Chondrocyte (in vitro differentiated cells): ENCODE measurements around the gene AMH. TPM values are rescaled to one million over a fixed set of nuclear protein-coding genes. Genes with fewer than 3 reads are reported as not detected.
"Not testable (repeated sequence)": the region's sequence is repeated elsewhere in the genome, so short reads cannot be mapped to it uniquely, and the experiment has no call there.

Experiments
- DNase-seq: peaks from one replicate; pipeline ENCODE4 v3.0.0; 2021; ENCODE audit warnings: mixed read lengths, low spot score
- H3K27ac Mint-ChIP-seq: one replicate; pipeline ENCODE4 v1.8.0; 2021; ENCODE audit warnings: mild to moderate bottlenecking, moderate library complexity, mixed read lengths; ENCODE audit not compliant: unreplicated experiment
- H3K27me3 Mint-ChIP-seq: 2 replicates; pipeline ENCODE4 v1.8.0; 2021; ENCODE audit warnings: low read depth, mixed read lengths
- H3K36me3 Mint-ChIP-seq: 2 replicates; pipeline ENCODE4 v1.8.0; 2021; ENCODE audit warnings: low read depth, mixed read lengths
- H3K4me1 Mint-ChIP-seq: 2 replicates; pipeline ENCODE4 v1.8.0; 2021; ENCODE audit warnings: low read depth, mild to moderate bottlenecking, mixed read lengths
- H3K4me3 Mint-ChIP-seq: one replicate; pipeline ENCODE4 v1.8.0; 2021; ENCODE audit warnings: mild to moderate bottlenecking, moderate library complexity, mixed read lengths; ENCODE audit not compliant: unreplicated experiment
- H3K9me3 Mint-ChIP-seq: 2 replicates; pipeline ENCODE4 v1.8.0; 2021; ENCODE audit warnings: low read depth, mixed read lengths
- long read RNA-seq: library from polyadenylated mRNA; stranded (forward); transcript quantifications from one replicate; pipeline ENCODE4 v2.0.0, GENCODE V29; 2021
- total RNA-seq: library from RNA; stranded (reverse); gene quantifications from 3 replicates; pipeline ENCODE4 v1.2.1, GENCODE V29; 2021
- TF ChIP-seq, protein P1 (sequence below): fragments of 200-600 bp; sonication (generic); IDR thresholded peaks from 2 replicates; pipeline ENCODE4 v1.5.0; 2021; ENCODE audit warnings: antibody characterized with exemption, mild to moderate bottlenecking, moderate library complexity

Gene AMH
- total RNA-seq, result 10.2 to 18.8 TPM (median 10.8 TPM) in 3 replicates
- long read RNA-seq, transcript AMH-202 (3 exons, 1,686 nt), result major isoform, 12 of 12 reads
- long read RNA-seq, partial matches to known transcripts, result 0 of 12 reads
- long read RNA-seq, other reads (novel, unspliced or antisense), result 0 of 12 reads

- H3K4me3 Mint-ChIP-seq, result no peak within 1 kb of the TSS
- H3K9me3 Mint-ChIP-seq, result no peaks in the 10 kb centered on the region
- peaks cover 5% of the 10 kb centered on the region for H3K36me3 Mint-ChIP-seq
- TF ChIP-seq, protein P1, sequence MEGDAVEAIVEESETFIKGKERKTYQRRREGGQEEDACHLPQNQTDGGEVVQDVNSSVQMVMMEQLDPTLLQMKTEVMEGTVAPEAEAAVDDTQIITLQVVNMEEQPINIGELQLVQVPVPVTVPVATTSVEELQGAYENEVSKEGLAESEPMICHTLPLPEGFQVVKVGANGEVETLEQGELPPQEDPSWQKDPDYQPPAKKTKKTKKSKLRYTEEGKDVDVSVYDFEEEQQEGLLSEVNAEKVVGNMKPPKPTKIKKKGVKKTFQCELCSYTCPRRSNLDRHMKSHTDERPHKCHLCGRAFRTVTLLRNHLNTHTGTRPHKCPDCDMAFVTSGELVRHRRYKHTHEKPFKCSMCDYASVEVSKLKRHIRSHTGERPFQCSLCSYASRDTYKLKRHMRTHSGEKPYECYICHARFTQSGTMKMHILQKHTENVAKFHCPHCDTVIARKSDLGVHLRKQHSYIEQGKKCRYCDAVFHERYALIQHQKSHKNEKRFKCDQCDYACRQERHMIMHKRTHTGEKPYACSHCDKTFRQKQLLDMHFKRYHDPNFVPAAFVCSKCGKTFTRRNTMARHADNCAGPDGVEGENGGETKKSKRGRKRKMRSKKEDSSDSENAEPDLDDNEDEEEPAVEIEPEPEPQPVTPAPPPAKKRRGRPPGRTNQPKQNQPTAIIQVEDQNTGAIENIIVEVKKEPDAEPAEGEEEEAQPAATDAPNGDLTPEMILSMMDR, result no peak
- no peaks in the 10 kb centered on the region for H3K27me3 Mint-ChIP-seq
- peaks cover 3% of the 10 kb centered on the region for H3K4me1 Mint-ChIP-seq
- no peak within 1 kb of the TSS for H3K27ac Mint-ChIP-seq
- DNase-seq, result no peak
Observed at GRCh38 chr19:2249010-2249866, at the start of gene AMH. Gene AMH, plus strand, starts transcription at chr19:2249323. Its CDS starts 10 bp downstream, at chr19:2249333.

DNA sequence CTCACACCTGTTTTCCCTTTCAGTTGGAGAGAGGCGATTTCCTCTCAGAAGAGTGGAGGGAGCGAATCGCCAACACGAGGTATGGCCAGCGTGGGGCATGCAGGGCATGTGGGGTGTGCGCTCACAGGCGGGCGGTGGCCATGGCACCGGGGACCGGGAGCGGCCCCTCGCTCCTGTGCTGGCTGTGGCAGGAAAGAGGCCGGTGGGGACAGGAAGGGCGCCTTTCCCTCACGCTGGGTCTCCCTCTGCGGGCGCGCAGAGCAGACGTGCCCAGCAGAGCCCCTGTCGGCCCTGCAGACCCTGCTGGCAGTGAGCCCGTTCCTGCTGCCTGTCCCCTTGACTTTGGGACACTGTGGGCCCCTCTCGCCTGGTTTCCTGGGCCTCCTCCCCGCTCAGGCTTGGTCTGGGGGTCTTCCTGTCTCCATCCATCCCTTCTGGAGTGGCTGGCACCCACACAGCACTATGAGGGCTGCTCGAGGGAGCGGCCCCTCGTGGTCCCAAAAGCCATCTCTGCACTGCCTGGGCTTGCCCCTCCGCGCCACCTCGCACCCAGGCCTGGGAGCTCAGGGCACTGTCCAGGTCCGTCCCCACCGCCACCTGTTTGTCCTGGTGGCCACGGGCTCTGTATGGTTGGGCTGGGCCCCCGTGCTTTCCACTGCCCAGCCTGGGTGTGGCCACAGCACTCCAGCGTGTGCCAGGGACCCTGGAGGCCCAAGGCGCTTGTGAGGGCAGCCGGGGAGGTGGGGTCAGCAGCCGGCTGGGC is 49.1 kb upstream of the AMH start:
- TF ChIP-seq, protein P1, result no peak
- H3K27ac Mint-ChIP-seq, result no peak overlapping the region

DNA sequence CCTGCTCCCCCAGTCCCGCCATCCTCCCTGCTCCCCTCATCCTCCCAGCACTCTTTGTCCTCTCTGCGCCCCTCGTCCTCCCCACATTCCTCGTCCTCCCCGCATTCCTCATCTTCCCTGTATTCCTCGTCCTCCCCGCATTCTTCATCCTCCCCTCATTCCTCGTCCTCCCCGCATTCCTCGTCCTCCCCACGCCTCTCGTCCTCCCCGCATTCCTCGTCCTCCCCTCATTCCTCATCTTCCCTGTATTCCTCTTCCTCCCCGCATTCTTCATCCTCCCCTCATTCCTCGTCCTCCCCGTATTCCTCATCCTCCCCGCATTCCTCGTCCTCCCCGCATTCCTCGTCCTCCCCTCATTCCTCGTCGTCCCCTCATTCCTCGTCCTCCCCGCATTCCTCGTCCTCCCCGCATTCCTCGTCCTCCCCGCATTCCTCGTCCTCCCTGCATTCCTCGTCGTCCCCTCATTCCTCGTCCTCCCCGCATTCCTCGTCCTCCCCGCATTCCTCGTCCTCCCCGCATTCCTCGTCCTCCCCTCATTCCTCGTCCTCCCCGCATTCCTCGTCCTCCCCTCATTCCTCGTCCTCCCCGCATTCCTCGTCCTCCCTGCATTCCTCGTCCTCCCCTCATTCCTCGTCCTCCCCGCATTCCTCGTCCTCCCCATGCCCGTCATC is 48.4 kb upstream of the AMH start:
- H3K4me3 Mint-ChIP-seq, H3K36me3 Mint-ChIP-seq, H3K9me3 Mint-ChIP-seq, H3K27ac Mint-ChIP-seq, H3K27me3 Mint-ChIP-seq, DNase-seq: not testable (repeated sequence)
- H3K4me1 Mint-ChIP-seq, result peaks cover 14% of the 10 kb centered on the region

More for the DNA sequence above, 49.1 kb upstream of the AMH start:
- no peak for DNase-seq
- Mint-ChIP-seq H3K36me3 (peaks cover 3% of the 10 kb centered on the region), H3K4me3 (no peak overlapping the region), H3K27me3 (no peaks in the 10 kb centered on the region), H3K9me3 (no peaks in the 10 kb centered on the region), H3K4me1 (peaks cover 7% of the 10 kb centered on the region)

DNA sequence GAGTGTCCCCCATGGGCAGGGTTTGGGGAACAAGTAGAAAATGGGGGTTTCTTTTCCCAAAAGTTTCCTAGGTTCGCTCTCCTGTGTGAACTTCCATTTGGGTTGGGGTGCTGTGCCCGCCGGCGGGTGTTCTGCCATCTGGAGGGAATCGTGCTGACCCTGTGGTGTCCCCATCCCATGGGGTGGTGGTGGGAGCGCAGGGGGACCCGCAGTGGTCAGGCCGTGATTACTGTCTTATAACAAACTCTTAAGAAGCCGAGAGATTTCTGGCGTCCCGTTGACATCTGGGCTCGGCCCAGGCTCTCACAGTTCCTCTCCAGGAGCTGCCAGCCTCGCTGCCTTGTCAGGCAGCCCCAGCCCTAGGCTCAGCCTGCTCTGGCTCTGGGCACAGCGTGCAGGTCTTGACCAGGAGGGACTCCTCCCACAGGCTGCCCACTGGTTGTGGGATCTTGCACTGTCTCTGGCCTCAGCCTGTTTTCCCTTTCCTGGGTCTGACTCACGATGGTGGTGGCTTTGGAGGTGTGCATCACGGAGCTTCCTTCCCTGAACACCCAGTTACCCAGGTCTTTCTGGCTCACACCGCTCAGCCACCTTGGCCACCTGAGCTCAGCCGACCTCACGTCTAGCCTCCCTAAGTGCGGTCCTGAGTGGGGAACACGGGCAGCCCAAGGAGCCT is 47.5 kb upstream of the AMH start:
- TF ChIP-seq, protein P1, result no peak
- Mint-ChIP-seq H3K9me3 (no peaks in the 10 kb centered on the region), H3K27ac (no peak overlapping the region), H3K4me3 (no peak overlapping the region), H3K4me1 (peaks cover 15% of the 10 kb centered on the region), H3K27me3 (no peaks in the 10 kb centered on the region), H3K36me3 (peaks cover 4% of the 10 kb centered on the region)
- no peak for DNase-seq

DNA sequence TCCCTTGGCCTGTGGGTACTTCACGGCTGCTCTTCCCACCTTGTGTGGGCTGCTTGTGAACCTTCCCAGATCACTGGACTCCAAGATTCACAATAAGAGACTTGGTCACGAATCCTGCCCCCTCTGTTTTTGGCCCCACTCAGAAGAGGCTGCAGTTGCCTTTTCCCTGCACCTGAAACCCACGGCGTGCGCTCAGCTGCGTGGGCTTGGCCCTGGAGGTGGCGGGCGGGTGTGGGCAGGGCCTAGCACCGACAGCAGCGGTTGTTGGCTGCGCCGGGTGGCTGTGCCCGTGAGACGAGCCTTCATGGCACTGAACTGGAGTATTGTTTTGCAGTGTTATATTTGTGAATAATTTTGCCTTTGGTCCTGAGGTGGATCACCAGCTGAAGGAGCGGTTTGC is 46.8 kb upstream of the AMH start:
- Mint-ChIP-seq H3K4me1 (peaks cover 15% of the 10 kb centered on the region), H3K36me3 (peaks cover 4% of the 10 kb centered on the region), H3K27me3 (no peaks in the 10 kb centered on the region), H3K27ac (no peak overlapping the region), H3K4me3 (no peak overlapping the region), H3K9me3 (no peaks in the 10 kb centered on the region)
- DNase-seq, result no peak
- TF ChIP-seq, protein P1, result no peak
